GM18505 (cell line): Measurements from ENCODE around the gene EIF5B.
A peak's percentile ranks its signal among the peaks of the same experiment; 100 is the strongest.

Source experiments
- ATAC-seq: cut with Tn5 transposase; IDR thresholded peaks from one replicate; pipeline ENCODE4 v1.9.1; 2021; ENCODE audit not compliant: unreplicated experiment
- POLR2A ChIP-seq: IDR thresholded peaks from 4 replicates; pipeline ENCODE4 v1.6.1; 2011; ENCODE audit warnings: borderline replicate concordance; ENCODE audit not compliant: insufficient read depth, insufficient read length; ENCODE audit errors: extremely low read depth

EIF5B gene

GRCh38 chr2:99380376-99381010, 43.3 kb downstream of the EIF5B start:
- ATAC-seq: peak; percentile 53
- TF ChIP-seq POLR2A: no peak

- ATAC-seq: no peak
- TF ChIP-seq POLR2A: no peak
Measured at GRCh38 chr2:99382143-99382542, 45.0 kb downstream of the EIF5B start.

- no peak for ATAC-seq
- no peak for TF ChIP-seq POLR2A
Measured at GRCh38 chr2:99386011-99386410, 48.8 kb downstream of the EIF5B start.

GRCh38 chr2:99388892-99389291, 51.7 kb downstream of the EIF5B start:
- TF ChIP-seq POLR2A: no peak
- no peak for ATAC-seq

GRCh38 chr2:99389371-99389770, 52.2 kb downstream of the EIF5B start:
- TF ChIP-seq POLR2A: no peak
- no peak for ATAC-seq

- no peak for TF ChIP-seq POLR2A
- ATAC-seq: no peak
Measured at GRCh38 chr2:99389946-99390345, 52.8 kb downstream of the EIF5B start.

- ATAC-seq: no peak
- TF ChIP-seq POLR2A: no peak
Measured at GRCh38 chr2:99395589-99396130, 58.5 kb downstream of the EIF5B start.

GRCh38 chr2:99397266-99397920, 60.2 kb downstream of the EIF5B start:
- no peak for TF ChIP-seq POLR2A

GRCh38 chr2:99398303-99398702, 61.1 kb downstream of the EIF5B start:
- no peak for ATAC-seq
- no peak for TF ChIP-seq POLR2A

More at GRCh38 chr2:99397266-99397920, 60.2 kb downstream of the EIF5B start:
- ATAC-seq: no peak

GRCh38 chr2:99399063-99399462, 61.9 kb downstream of the EIF5B start:
- TF ChIP-seq POLR2A: no peak
- no peak for ATAC-seq

GRCh38 chr2:99399795-99400194, 62.6 kb downstream of the EIF5B start:
- TF ChIP-seq POLR2A: no peak
- no peak for ATAC-seq

GRCh38 chr2:99401841-99402240, 64.7 kb downstream of the EIF5B start:
- TF ChIP-seq POLR2A: no peak
- no peak for ATAC-seq

- ATAC-seq: no peak
- TF ChIP-seq POLR2A: no peak
Measured at GRCh38 chr2:99403084-99403483, 65.9 kb downstream of the EIF5B start.

GRCh38 chr2:99403524-99403923, 66.3 kb downstream of the EIF5B start:
- no peak for ATAC-seq
- TF ChIP-seq POLR2A: no peak

- TF ChIP-seq POLR2A: no peak
Measured at GRCh38 chr2:99404039-99404796, 67.0 kb downstream of the EIF5B start.

More at GRCh38 chr2:99404039-99404796, 67.0 kb downstream of the EIF5B start:
- ATAC-seq: no peak
